ENCODE measurements around the gene TMEM233. TPM values are rescaled to one million over a fixed set of nuclear protein-coding genes. Genes with fewer than 3 reads are reported as not detected.
A peak's percentile ranks its signal among the peaks of the same experiment; 100 is the strongest.

Gene TMEM233
- total RNA-seq, 4 donors from 2014 or later = 0.38 TPM; not detected in 3

GRCh38 chr12:119578112-119578511 lies 15.5 kb upstream of the TMEM233 start:
- H3K4me1 ChIP-seq = no peaks in the 10 kb centered on the region
- H3K36me3 ChIP-seq = no peaks in the 10 kb centered on the region
- DNase-seq = no peak
- no peaks in the 10 kb centered on the region for H3K27me3 ChIP-seq
- no peaks in the 10 kb centered on the region for H3K9me3 ChIP-seq
- H3K27ac ChIP-seq = no peak overlapping the region
- TF ChIP-seq CTCF (IDR thresholded peaks at IDR 0.05) = no peak
- no peak for TF ChIP-seq POLR2A (IDR thresholded peaks at IDR 0.05)
- no peak overlapping the region for H3K4me3 ChIP-seq

- no peaks in the 10 kb centered on the region for H3K9me3 ChIP-seq
- TF ChIP-seq POLR2A (IDR thresholded peaks at IDR 0.05) (no peak), CTCF (IDR thresholded peaks at IDR 0.05) (no peak)
- no peak overlapping the region for H3K27ac ChIP-seq
- no peak for DNase-seq
- H3K4me1 ChIP-seq = no peaks in the 10 kb centered on the region
- no peaks in the 10 kb centered on the region for H3K27me3 ChIP-seq
- H3K4me3 ChIP-seq = no peak overlapping the region
- no peaks in the 10 kb centered on the region for H3K36me3 ChIP-seq
These were observed 4.5 kb upstream of the TMEM233 start for GRCh38 chr12:119589097-119589496.

- no peaks in the 10 kb centered on the region for H3K27me3 ChIP-seq
These were observed 3.9 kb upstream of the TMEM233 start for GRCh38 chr12:119589634-119590033.

GRCh38 chr12:119592232-119592631 lies 1.3 kb upstream of the TMEM233 start:
- no peak for TF ChIP-seq CTCF (IDR thresholded peaks at IDR 0.05)
- no peak for TF ChIP-seq POLR2A (IDR thresholded peaks at IDR 0.05)
- Histone ChIP-seq H3K4me1 (no peaks in the 10 kb centered on the region), H3K4me3 (no peak overlapping the region), H3K27ac (no peak overlapping the region), H3K36me3 (no peaks in the 10 kb centered on the region), H3K27me3 (no peaks in the 10 kb centered on the region), H3K9me3 (no peaks in the 10 kb centered on the region)
- DNase-seq = no peak

More at GRCh38 chr12:119589634-119590033, 3.9 kb upstream of the TMEM233 start:
- no peak for DNase-seq
- no peaks in the 10 kb centered on the region for H3K36me3 ChIP-seq
- H3K27ac ChIP-seq = no peak overlapping the region
- H3K4me3 ChIP-seq = no peak overlapping the region
- TF ChIP-seq CTCF (IDR thresholded peaks at IDR 0.05) (no peak), POLR2A (IDR thresholded peaks at IDR 0.05) (no peak)
- H3K4me1 ChIP-seq = no peaks in the 10 kb centered on the region
- no peaks in the 10 kb centered on the region for H3K9me3 ChIP-seq

- Histone ChIP-seq H3K9me3 (no peaks in the 10 kb centered on the region), H3K4me3 (peak overlapping the region in 3 of 4 donors; percentile 3 to 36 (median 21)), H3K27me3 (no peaks in the 10 kb centered on the region), H3K27ac (peak overlapping the region in 1 of 4 donors; percentile 4), H3K4me1 (no peaks in the 10 kb centered on the region), H3K36me3 (no peaks in the 10 kb centered on the region)
- TF ChIP-seq CTCF (IDR thresholded peaks at IDR 0.05) (no peak), POLR2A (IDR thresholded peaks at IDR 0.05) (no peak)
- DNase-seq = no peak
These were observed 791 bp downstream of the TMEM233 start for GRCh38 chr12:119594399-119594730.

All from Peyer's patch (tissue), 4 donors.